NK-92 (cell line): ENCODE results near the gene MTA3.
"Not testable (repeated sequence)": the region's sequence is repeated elsewhere in the genome, so short reads cannot be mapped to it uniquely, and the experiment has no call there.

ENCODE experiments used
- DNase-seq: peaks from one replicate; lab custom pipeline; 2025; ENCODE audit not compliant: unreplicated experiment; lab: John Stamatoyannopoulos, UW

The MTA3 gene

GRCh38 chr2:42568401-42569115, at the start of gene MTA3:
TSS of gene MTA3 (plus strand) at chr2:42568632. CDS start at chr2:42568746, 114 bp downstream.
- DNase-seq, result no peak

- DNase-seq, result no peak
Measured at GRCh38 chr2:42519624-42520023, 48.8 kb upstream of the MTA3 start.

- no peak for DNase-seq
Measured at GRCh38 chr2:42522035-42522434, 46.4 kb upstream of the MTA3 start.

- no peak for DNase-seq
Measured at GRCh38 chr2:42523341-42523740, 45.1 kb upstream of the MTA3 start.

GRCh38 chr2:42532397-42532796, 36.0 kb upstream of the MTA3 start:
- no peak for DNase-seq

DNA sequence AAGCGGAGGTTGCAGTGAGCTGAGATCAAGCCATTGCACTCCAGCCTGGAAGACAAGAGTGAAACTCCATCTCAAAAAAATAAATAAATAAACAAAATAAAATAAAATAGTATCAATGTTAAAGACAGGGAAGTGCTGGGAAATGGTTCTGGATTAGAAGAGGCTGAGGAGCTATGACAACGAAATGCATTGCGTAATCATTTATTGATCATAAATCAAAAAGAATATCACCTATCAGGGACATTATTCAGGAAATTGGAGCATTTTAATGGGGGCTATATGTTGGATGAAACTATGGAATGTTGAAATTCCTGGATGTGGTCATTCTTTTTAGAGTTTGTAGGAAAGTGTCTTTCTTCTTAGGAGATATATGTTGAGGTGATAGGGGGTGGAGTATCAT, 30.9 kb upstream of the MTA3 start:
- no peak for DNase-seq

DNA sequence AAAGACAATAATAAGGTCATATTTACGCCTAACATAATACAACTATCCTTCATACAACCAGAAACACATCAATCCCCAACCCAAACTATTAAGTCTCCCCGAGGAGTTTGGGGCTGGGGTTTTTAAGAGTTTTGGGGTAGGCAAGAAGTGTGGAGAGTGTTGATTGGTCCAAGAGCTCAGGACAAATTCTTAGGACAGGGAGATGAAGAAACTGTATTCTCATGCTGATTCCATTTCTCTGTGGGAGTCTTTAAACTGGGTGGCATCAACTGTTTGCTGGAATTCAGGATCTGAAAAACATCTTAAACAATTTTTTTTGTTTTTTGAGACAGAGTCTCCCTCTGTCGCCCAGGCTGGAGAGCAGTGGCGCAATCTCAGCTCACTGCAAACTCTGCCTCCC, 25.6 kb upstream of the MTA3 start:
- DNase-seq, result no peak

- DNase-seq, result no peak
Measured at GRCh38 chr2:42545023-42545721, 23.3 kb upstream of the MTA3 start.

DNA sequence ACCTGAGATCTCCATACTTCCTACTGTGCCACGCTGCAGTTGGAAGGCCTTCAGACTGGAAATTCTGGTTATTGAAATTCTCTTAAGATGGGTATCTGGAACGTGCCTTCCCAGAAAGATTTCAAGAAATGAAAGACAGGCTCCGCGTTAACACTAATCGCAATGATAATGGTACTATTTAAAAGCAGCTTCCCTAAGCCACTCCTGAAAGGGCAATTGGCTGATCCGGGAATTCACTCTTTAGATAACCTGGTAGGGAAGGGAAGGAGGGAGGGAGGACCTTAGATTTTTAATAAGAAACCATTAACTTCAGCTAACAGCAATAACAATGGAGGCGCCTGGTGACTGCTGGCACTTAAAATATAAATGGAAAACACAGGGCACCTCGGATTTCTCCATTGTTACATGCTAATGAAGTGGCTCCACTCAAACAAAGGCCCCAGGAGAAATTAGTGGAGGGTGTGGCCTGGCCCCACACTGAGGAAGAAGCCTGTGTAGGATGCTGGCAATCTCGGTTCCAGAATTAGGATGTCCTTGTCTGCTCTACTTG, 22.5 kb upstream of the MTA3 start:
- no peak for DNase-seq

DNA sequence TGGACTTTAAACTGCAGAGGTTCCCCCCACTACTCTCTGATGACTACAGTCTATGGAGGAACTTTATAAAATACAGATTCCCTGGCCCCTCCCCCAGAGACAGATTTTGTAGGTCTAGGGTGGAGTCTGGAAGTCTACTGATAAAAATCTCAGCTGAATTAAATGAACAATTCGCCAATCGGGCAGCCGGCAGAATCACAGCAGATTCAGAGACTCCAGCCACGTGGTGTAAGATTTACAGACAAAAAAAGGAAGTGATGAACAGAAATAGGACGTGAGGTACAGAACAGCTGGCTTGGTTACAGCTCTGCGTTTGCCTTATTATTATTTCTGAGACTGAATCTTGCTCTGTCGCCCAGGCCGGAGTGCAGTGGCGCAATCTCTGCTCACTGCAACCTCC, 21.4 kb upstream of the MTA3 start:
- DNase-seq, result no peak

DNA sequence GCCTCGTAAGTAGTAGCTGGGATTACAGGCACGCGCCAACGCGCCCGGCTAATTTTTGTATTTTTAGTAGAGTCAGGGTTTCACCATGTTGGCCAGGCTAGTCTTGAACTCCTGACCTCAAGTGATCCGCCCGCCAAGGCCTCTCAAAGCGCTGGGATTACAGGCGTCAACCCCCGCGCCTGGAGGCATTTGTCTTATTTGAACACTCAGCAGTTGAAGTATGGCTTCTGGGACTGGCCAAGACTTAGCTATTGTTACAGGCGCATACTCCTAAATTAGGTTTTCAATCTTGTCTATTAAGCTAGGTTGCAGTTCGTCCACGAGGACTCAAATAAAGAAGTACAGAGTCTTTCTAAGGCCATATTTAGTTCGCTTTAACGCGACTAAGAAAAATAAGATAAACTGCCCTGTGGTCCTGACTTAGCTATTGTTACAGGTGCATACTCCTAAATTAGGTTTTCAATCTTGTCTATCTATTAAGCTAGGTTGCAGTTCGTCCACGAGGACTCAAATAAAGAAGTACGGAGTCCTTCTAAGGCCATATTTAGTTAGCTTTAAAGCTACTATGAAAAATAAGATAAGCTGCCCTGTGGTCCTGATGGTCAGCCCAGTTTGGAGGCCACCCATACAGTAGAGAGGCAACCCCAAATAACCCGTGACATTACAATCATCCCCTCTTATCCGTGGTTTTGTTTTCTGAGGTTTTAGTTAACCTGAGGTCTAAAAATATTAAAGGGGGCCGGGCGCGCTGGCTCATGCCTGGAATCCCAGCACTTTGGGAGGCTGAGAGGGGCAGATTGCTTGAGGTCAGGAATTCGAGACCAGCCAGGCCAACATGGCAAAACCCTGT, 20.8 kb upstream of the MTA3 start:
- DNase-seq, result no peak

- no peak for DNase-seq
Measured at GRCh38 chr2:42550870-42551269, 17.6 kb upstream of the MTA3 start.

- DNase-seq, result no peak
Measured at GRCh38 chr2:42554392-42554791, 14.0 kb upstream of the MTA3 start.

- no peak for DNase-seq
Measured at GRCh38 chr2:42556315-42556890, 12.0 kb upstream of the MTA3 start.

- no peak for DNase-seq
Measured at GRCh38 chr2:42557306-42557705, 11.1 kb upstream of the MTA3 start.

GRCh38 chr2:42558827-42559226, 9.6 kb upstream of the MTA3 start:
- DNase-seq, result no peak

- DNase-seq, result not testable (repeated sequence)
Measured at GRCh38 chr2:42560133-42560532, 8.3 kb upstream of the MTA3 start.

DNA sequence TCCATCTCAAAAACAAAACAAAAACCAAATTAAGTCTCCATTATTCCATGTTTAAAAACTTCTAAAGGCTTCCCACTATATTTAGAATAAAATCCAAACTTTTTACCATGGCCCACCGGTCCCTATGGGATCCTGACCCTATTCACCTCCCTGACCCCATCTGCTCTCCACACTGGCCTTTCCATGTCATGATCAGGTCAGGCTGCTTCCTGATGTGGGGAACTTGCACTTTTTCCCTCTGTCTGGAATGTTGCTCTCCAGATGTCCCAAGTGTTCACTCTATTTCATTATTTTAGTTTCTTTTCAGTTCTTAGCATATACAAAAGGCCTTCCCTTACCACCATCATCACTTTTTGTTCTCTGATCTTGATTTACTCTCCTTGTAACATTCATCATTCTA, 7.5 kb upstream of the MTA3 start:
- DNase-seq, result no peak

DNA sequence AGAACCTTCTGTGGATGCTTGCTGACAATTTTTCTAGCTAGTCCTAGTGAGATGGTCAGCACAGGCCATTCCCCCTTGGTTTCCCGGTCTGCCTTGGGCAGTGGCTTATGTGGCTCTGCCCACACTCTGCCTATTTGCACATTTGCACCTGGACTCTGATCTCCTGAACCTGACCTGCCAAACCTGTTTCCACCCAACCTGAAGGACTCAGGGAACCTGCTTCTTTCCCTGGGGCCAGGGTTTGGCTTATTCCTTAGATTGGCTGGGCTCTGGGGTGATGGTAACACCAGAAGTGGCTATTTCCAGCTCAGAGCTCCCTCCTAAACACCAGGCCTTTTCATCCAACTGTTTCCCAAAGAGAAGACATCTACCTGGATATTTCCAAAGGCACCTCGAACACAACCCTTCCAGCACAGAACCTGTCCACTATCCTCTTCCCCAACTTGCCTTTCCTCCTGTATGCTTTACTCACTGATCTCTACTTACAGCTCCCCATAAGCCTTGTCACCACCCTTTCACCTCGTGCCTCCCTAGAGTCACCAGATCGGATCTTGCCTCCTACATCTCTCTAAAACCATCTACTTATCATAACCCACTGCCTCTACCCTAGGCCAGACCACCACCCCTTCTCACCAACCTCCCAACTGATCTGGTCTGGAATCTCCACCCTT, 5.8 kb upstream of the MTA3 start:
- DNase-seq, result no peak

DNA sequence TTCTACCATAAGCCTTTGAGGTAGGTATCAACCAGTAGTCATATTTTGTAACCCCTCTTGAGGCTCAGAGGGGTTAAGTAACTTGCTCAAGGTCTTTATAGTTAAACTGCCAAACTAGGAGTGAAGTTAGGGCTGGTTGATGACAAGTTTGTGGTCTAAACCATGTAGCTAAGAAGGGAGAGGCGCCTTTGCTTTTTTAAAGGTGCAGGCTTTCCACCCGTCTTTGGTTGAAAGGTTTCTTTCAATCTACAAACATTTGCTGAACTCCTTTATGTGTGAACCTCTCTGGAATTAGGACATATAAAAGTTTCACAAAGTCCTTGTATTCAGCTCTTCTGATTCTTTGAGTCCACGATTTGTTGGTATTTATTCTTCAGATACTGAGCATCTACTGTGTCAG, 2.4 kb upstream of the MTA3 start:
- no peak for DNase-seq
